Stimulated activated CD4-positive, alpha-beta T cell treated with anti-CD3 and anti-CD28 coated beads, Interleukin-4, amount 100 ng/mL, for 4 hours (primary cell): ENCODE measurements around the gene HAVCR2.

Source experiments
- DNase-seq, 2 experiments: peaks; one replicate each; pipeline ENCODE4 v3.0.0-alpha.2; 2020

HAVCR2 gene

GRCh38 chr5:157038568-157039187 lies 70.2 kb downstream of the HAVCR2 start:
- no peak for DNase-seq
